Embryonic facial prominence (tissue), 1 donor: ENCODE measurements around the gene GOLGA6L4.
"Not testable (repeated sequence)": the region's sequence is repeated elsewhere in the genome, so short reads cannot be mapped to it uniquely, and the experiment has no call there.

Source experiments
- DNase-seq: peaks from one replicate; pipeline ENCODE4 v3.0.0-alpha.2; 2016; ENCODE audit errors: extremely low spot score

Gene GOLGA6L4, protein sequence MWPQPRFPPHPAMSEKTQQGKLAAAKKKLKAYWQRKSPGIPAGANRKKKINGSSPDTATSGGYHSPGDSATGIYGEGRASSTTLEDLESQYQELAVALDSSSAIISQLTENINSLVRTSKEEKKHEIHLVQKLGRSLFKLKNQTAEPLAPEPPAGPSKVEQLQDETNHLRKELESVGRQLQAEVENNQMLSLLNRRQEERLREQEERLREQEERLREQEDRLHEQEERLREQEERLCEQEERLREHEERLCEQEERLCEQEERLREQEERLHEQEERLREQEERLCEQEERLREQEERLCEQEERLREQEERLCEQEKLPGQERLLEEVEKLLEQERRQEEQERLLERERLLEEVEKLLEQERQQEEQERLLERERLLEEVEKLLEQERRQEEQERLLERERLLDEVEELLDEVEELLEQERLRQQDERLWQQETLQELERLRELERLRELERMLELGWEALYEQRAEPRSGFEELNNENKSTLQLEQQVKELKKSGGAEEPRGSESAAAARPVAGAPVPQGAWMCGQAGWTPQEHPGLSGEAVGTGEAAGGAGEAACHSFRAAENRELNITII

DNA sequence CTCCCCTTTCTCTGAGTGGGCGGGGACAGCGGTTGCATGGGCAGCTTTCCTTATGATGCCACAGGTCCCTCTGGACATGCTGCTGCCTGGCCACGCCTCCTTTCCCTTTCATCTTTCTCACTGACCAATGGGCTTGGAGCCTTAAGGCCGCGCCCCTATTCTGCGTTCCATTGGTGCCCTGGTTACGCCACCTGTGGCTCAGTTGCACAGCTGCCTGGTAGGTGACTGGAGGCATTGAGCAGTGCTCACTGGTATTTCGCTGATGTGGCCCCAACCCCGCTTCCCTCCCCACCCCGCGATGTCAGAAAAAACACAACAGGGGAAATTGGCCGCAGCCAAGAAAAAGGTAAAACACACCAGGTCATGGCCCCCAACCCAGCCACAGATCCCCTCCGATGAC is at the start of gene GOLGA6L4:
Gene GOLGA6L4 (plus strand): TSS at position 201 of the 400 bp plus-strand sequence. CDS start 62 bp downstream, at position 263.
- not testable (repeated sequence) for DNase-seq

DNA sequence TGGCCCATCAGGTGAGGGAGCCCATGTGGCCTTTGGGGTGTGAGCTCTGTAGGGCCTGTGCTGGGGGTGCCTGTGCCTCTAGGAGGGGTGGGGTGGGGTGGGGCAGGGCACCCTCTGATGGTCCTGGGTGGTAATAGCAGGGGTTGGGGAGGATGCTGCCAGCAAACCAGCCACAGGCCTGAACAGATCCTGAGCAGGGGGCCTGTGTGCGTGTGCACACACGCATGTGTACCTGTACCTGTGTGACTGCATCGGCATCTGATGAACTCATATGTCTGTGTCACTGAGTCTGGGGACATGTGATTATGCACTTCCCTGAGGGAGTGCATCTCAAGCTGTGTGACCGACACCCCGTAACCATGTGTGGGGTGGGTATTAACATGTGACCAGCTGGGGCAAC is 42.6 kb upstream of the GOLGA6L4 start:
- DNase-seq = not testable (repeated sequence)

- DNase-seq = not testable (repeated sequence)
Measured at GRCh38 chr15:84195603-84196002, 40.0 kb upstream of the GOLGA6L4 start.

DNA sequence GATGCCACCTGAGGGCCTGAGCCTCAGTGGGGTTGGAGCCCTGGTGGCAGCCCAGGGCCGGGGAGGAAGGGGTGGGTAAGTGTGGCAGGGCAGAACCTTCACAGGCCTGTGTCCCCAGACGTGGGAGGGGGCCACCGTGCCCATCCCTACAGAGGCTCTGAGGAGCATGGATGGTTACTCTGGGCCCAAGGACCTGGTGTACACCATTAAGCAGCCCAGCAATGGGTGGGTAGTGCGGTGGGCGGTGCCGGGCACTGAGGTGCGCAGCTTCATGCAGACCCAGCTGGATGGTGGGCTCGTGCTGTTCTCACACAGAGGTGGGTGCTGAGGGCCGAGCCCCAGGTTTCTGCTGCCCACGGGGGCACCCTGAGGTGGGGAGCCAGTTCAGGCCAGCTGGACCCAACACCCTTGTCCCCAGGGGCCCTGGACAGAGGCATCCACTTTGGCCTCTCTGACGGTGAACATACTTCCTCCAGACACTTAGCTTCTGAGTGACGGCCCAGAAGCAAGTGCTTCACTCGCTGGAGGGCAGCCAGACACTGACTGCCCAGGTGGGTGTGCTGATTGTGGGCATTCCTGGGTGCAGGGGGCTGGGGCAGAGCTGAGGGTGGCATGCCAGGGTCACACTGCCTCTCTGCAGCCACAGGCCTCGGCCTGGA is 38.9 kb upstream of the GOLGA6L4 start:
- DNase-seq = not testable (repeated sequence)

DNA sequence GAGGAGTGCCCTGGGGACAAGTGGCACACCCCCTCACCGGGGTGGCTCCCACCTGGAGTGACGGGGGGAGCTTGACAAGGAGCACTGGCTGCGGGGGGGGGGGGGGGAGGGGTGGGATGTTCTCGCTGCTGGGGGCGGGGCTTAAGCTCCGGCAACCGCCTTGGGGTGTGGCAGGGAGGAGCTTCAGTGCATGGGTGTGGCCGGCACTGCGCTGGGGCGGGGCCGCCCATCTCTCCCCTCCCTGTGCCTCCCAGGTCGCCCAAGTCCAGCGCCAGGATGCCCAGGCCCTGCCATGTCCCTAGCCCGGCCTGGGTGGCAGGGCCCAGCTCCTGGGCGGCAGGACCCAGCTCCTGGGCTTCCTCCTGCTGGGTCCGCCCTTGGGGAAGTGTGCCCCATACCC is 35.7 kb upstream of the GOLGA6L4 start:
- not testable (repeated sequence) for DNase-seq

DNA sequence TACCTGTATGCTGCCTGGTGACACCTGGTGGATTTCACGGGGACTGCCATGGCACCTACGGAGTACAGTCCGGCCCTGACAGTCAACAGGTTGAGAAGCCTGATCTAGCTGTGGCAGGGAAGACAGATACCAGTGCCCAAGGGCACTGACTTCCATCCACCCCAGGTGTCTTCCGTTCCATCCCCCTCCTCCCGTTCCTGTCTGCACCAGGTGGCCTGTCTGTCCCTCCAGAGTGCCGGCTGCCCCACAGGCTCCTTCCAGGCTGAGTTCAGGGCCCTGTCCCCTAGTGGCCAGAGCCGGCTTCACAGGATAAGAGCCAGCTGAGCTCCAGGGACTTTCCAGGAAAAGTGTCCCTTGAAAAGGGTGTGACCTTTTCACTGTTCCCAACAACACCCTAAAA is 10.9 kb downstream of the GOLGA6L4 start:
- not testable (repeated sequence) for DNase-seq
